OCI-LY1 (cell line): ENCODE results near the gene ERRFI1.

Source experiments
- CTCF ChIP-seq: fragments of 200-600 bp; sonication (generic), shearing (Covaris generic); IDR thresholded peaks from 2 replicates; pipeline ENCODE4 v1.5.1; 2017; ENCODE audit warnings: mild to moderate bottlenecking, antibody characterized with exemption, low read length, moderate library complexity, mixed read lengths
- EZH2 ChIP-seq: fragments of 200-600 bp; sonication (generic), shearing (Covaris generic); IDR thresholded peaks from 2 replicates; pipeline ENCODE4 v1.8.0; 2017; ENCODE audit warnings: borderline replicate concordance, mixed run types, mild to moderate bottlenecking, antibody characterized with exemption, low read length, moderate library complexity, mixed read lengths

- TF ChIP-seq CTCF (no peak), EZH2 (no peak)
Measured at GRCh38 chr1:8010080-8010664, 15.9 kb downstream of the ERRFI1 start.
